ENCODE measurements around the gene NR5A1. TPM values are rescaled to one million over a fixed set of nuclear protein-coding genes. Genes with fewer than 3 reads are reported as not detected.

The NR5A1 gene
- total and polyA plus RNA-seq, 2 of the 13 experiments (the other 11 are each of a cell fraction or from before 2014, with no cell fraction given) = 28.9 to 44.7 TPM

GRCh38 chr9:124510650-124511425 lies 3.6 kb upstream of the NR5A1 start (continued):
- TF ChIP-seq, protein P1, sequence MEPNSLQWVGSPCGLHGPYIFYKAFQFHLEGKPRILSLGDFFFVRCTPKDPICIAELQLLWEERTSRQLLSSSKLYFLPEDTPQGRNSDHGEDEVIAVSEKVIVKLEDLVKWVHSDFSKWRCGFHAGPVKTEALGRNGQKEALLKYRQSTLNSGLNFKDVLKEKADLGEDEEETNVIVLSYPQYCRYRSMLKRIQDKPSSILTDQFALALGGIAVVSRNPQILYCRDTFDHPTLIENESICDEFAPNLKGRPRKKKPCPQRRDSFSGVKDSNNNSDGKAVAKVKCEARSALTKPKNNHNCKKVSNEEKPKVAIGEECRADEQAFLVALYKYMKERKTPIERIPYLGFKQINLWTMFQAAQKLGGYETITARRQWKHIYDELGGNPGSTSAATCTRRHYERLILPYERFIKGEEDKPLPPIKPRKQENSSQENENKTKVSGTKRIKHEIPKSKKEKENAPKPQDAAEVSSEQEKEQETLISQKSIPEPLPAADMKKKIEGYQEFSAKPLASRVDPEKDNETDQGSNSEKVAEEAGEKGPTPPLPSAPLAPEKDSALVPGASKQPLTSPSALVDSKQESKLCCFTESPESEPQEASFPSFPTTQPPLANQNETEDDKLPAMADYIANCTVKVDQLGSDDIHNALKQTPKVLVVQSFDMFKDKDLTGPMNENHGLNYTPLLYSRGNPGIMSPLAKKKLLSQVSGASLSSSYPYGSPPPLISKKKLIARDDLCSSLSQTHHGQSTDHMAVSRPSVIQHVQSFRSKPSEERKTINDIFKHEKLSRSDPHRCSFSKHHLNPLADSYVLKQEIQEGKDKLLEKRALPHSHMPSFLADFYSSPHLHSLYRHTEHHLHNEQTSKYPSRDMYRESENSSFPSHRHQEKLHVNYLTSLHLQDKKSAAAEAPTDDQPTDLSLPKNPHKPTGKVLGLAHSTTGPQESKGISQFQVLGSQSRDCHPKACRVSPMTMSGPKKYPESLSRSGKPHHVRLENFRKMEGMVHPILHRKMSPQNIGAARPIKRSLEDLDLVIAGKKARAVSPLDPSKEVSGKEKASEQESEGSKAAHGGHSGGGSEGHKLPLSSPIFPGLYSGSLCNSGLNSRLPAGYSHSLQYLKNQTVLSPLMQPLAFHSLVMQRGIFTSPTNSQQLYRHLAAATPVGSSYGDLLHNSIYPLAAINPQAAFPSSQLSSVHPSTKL (CRISPR knock-in tag; IDR thresholded peaks at IDR 0.05) = peak; percentile 70
- TF ChIP-seq MXD4 (CRISPR knock-in tag; IDR thresholded peaks at IDR 0.05) (0 out of 2 replicates have a peak, but pooled peaks have one; percentile 14), KLF15 (CRISPR knock-in tag; IDR thresholded peaks at IDR 0.05; ENCODE audit: borderline replicate concordance) (no peak), ATF7 (IDR thresholded peaks at IDR 0.05) (peak; percentile 18; the same call in 1 of the 2 replicates), ATF7 (CRISPR knock-in tag; IDR thresholded peaks at IDR 0.05) (no peak), ZNF496 (CRISPR knock-in tag; IDR thresholded peaks at IDR 0.05; ENCODE audit: insufficient replicate concordance) (no peak), HOMEZ (CRISPR knock-in tag; IDR thresholded peaks at IDR 0.05; ENCODE audit: low read depth) (no peak), SP5 (CRISPR knock-in tag; IDR thresholded peaks at IDR 0.05; ENCODE audit: borderline replicate concordance, low read depth) (no peak), THAP8 (CRISPR knock-in tag; IDR thresholded peaks at IDR 0.05; ENCODE audit: borderline replicate concordance) (no peak), ZNF687 (CRISPR knock-in tag; IDR thresholded peaks at IDR 0.05) (peak; percentile 71), HCFC1 (IDR thresholded peaks at IDR 0.05; ENCODE audit: low read depth, low read length) (no peak), TCF12 (IDR thresholded peaks at IDR 0.05) (no peak), TCF12 (CRISPR knock-in tag; IDR thresholded peaks at IDR 0.05) (no peak), ZNF737 (CRISPR knock-in tag; IDR thresholded peaks at IDR 0.05; ENCODE audit: borderline replicate concordance) (no peak; the same call in 1 of the 2 replicates)
- TF ChIP-seq, protein P2, sequence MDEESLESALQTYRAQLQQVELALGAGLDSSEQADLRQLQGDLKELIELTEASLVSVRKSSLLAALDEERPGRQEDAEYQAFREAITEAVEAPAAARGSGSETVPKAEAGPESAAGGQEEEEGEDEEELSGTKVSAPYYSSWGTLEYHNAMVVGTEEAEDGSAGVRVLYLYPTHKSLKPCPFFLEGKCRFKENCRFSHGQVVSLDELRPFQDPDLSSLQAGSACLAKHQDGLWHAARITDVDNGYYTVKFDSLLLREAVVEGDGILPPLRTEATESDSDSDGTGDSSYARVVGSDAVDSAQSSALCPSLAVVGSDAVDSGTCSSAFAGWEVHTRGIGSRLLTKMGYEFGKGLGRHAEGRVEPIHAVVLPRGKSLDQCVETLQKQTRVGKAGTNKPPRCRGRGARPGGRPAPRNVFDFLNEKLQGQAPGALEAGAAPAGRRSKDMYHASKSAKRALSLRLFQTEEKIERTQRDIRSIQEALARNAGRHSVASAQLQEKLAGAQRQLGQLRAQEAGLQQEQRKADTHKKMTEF (CRISPR knock-in tag; IDR thresholded peaks at IDR 0.05) = peak; percentile 39; the same call in 1 of the 2 replicates
- TF ChIP-seq, protein P3, sequence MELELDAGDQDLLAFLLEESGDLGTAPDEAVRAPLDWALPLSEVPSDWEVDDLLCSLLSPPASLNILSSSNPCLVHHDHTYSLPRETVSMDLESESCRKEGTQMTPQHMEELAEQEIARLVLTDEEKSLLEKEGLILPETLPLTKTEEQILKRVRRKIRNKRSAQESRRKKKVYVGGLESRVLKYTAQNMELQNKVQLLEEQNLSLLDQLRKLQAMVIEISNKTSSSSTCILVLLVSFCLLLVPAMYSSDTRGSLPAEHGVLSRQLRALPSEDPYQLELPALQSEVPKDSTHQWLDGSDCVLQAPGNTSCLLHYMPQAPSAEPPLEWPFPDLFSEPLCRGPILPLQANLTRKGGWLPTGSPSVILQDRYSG (CRISPR knock-in tag; IDR thresholded peaks at IDR 0.05) = no peak
